Activated CD4-positive, alpha-beta T cell treated with anti-CD3 and anti-CD28 coated beads, Interleukin-10, Interleukin-2, amounts not matched to agents 100 ng/mL and 50 ng/mL, durations not matched to agents 16 hours and 8 hours (primary cell): ENCODE measurements around the gene PRKCZ.

ENCODE experiments used
- DNase-seq: peaks from one replicate; pipeline ENCODE4 v3.0.0-alpha.2; 2020

The PRKCZ gene

GRCh38 chr1:2070016-2070415 lies 19.8 kb downstream of the PRKCZ start:
- DNase-seq: no peak

DNA sequence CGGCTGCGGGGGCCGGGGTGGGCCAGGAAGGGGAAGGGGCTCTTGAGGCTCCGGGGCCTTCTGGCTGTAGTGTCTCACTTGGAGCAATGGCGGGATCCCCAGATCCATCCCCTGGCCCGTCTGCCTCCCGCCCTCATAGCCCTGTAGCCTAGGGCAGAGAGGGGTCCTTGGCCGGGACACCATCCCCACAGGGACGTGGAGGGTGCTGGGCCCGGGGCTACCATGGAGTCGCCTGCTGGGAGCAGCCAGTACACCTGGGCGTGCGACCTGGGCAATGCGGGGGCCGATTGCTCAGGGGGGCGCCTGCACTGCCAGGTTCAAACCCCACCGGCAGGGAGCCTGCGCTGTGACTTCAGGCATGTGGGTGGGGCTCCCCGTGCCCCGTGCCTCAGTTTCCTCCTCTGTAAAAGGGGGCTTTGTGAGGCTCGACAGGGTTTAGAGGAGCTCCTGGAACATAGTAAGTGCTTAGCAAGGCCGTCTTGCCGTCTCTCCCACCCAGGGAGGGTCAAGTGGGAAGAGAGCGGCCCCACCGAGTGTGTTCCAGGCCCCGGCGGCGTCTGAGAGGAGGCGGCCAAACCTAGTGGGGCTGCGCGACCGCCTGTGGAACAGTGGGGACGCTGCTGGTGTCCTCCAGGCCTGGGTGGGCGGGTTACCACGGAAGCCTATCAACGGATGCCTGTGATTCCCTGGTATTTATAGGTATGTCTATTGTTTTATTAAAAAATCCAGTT lies 20.8 kb downstream of the PRKCZ start:
- DNase-seq: no peak

GRCh38 chr1:2072109-2072806 lies 22.0 kb downstream of the PRKCZ start:
- no peak for DNase-seq

- no peak for DNase-seq
Observed at GRCh38 chr1:2072891-2073290, 22.7 kb downstream of the PRKCZ start.

DNA sequence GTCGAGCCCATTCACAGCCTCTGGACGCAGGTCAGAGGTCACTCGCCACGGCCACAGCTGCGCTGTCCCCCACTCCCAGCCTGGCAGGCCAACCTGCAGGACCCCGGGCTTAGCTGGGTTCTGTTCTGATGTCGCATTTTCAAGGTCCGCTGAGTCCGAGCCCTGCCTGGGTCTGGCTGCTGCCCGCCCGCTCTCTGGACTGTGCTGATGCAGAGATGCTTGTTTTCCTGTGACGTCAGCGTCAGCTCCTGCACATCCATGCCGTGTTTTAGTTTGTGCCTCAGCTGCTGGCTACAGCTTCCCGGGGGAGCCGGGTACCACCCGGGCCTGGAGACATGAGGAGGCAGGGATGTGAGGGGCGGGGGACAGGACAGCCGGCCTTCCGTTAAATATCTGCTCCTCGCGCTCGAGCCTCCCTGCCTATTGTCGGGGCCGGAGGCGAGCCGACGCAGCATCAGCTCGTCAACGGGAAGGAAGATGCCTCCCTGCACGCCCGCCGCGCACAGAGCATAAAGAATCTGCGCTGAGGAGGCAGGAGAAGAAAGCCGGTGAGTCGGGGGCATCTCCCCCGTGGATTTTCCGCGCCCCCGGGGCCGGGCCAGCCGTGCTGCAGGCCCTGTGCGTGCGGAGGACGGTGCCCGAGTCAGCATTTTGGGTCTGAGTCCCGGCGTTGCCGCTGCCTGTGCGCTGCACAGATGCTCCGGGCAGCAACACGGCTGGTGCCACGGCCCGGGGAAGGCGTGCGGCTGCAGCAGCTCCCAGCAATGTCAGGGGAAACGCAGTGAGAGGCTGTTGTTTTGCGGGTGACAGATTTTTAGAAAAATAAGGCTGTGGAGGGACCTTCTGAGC lies 23.4 kb downstream of the PRKCZ start:
- DNase-seq: no peak

DNA sequence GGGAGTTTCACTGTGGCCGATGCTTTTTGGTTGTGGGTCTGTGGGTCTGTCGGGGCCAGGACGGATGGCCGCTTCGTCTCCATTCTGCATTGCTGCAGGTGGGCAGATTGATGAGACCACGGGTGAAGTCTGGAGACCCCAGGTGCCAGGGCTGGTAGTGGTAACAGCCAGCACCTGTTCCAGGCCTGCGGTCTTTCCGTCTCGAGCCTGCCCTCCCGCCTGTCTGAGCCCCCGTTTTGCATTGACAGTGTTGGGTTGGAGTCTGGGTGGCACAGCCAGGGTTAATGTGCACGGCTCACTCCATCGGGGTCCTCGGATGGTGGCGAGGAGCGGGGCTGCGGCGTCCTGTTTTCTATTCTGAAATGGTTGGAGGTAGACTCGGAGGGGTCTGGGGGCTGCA lies 24.2 kb downstream of the PRKCZ start:
- no peak for DNase-seq

DNA sequence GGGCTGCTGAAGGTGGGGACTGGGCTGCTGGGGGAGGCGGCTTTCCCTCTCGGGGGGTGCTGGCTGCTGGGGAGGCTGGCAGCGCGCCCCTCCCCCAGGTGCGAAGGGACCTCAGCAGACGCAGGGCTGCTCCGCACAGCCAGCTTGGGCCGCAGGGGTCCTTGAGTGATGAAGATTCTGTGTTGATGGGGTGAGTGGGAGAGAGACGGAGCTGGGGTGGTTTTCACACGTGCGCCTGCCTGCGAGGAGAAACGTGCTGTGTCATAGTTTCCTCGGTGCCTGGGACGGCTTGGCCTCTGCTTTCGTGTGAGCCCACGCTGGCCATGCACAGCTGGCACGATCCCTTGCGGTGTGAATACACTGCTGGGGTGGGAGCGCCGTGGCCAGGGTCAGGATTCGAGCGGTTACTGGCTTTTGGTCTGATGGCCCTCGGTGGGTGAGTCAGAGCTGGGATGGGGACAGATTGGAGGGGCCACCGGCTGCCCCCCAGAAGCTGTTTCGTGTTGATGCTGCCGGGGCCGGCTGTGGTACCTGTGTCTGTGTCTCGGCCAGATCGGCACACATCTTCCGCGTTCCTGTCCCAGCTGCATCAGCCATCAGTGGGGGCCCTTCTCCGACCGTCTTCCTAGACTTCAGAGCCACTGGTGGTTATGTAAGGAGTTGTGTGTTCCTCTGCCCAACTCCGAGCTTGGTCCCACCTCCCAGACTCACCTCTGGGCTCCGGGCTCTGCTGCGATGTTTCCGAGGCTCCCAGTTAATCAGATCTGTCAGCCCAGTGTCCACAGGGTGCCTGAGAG lies 24.9 kb downstream of the PRKCZ start:
- no peak for DNase-seq

DNA sequence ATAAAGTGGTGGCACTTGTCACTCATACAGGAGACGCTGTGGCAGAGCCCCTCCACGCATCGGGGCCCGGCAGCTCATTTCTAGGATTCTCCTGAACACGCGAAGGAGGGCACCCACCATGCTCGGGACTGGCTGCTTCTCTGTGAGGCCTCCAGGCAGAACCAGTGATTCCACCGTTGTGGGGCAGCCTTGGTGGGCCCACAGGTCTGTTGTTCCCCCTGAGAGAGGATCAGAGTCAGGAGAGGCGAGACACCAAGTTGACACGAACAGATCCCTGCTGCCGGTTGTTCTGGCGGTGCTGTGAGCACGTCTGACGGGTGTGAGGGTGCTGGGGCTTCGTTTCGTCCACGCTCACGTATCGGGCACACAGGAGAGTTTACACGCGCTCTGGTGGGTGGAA lies 26.6 kb downstream of the PRKCZ start:
- no peak for DNase-seq

GRCh38 chr1:2078170-2078569 lies 28.0 kb downstream of the PRKCZ start:
- no peak for DNase-seq

- DNase-seq: no peak
Observed at GRCh38 chr1:2079396-2080085, 29.3 kb downstream of the PRKCZ start.

DNA sequence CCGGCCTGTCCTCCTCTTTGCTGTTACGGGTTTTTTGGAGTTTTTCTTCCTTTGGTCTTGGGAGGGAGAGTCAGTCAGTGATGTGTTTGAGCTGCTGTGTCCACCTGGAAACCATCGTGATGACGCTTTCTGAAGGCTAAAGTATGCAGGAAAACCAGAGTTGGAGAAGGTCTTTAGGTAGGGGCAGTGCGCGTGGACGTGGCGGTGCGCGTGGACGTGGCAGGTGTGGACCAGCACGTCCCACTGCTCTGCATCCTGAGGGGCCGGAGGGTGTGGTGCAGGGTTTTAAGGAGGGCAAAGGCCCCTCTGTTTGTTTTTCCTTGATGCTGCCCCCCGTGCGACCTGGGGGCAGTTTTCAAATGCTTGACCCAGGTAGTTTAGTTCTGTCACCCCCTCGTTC lies 29.9 kb downstream of the PRKCZ start:
- no peak for DNase-seq

DNA sequence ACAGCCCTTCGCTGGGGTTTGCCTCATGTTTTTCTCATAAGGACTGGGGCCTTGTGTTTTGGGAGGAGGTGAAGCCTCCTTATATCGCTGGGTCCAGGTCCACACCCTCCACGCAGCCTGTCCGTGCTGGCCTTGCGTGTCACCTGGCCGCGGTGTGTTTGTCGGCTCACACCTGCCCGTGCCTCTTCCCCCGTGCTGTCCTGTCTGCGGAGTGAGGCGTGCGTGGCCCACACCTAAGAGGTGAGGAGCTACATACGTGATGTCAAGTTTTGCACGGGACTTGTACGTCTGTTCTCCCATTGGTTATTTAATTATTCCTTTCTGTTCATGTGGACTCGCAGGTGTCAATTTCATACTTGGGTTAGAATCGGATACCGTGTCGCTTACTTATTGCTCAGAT lies 30.7 kb downstream of the PRKCZ start:
- no peak for DNase-seq

DNA sequence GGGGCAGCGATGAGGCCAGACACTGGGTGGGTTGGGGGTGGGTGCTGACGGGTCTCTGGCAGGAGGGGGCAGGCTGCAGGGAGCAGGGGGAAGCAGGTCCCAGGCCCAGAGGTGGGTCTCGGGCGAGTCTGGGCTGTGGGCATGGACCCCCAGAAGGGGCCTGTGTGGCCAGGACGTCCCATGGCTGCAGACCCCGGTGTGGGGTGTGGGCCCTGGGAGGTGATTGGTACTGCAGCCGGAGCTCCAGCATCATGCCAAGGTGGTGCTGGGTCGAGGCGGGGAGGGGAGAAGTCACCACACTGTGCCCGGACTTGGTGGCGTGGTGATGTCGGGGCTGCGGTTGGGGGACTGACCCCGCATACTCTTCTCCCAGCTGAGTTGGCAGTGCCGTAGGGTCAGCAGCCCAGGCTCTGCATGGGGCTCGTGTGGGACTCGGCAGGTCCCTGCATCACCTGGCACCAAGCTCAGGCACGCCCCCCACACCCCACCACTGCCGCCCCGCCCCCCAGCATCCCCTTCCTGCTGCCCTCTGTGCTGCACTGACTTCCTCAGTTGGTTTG lies 31.2 kb downstream of the PRKCZ start:
- DNase-seq: no peak

GRCh38 chr1:2082064-2082463 lies 31.9 kb downstream of the PRKCZ start:
- no peak for DNase-seq

DNA sequence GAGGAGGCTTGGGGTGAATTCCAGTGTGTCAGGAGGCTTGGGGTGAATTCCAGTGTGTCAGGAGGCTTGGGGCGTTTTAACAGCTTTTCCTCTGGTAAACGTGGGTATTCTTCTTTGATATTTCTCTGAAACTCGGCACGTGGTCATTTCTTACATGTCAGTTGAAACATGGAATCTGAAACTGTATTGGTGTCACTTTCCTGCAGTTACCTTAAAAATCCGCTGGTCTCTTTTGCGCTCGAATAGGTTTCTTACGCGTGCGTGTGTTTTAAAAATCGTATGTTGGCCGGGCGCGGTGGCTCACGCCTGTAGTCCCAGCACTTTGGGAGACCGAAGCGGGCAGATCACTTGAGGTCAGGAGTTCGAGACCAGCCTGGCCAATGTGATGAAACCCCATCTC lies 33.5 kb downstream of the PRKCZ start:
- DNase-seq: no peak

DNA sequence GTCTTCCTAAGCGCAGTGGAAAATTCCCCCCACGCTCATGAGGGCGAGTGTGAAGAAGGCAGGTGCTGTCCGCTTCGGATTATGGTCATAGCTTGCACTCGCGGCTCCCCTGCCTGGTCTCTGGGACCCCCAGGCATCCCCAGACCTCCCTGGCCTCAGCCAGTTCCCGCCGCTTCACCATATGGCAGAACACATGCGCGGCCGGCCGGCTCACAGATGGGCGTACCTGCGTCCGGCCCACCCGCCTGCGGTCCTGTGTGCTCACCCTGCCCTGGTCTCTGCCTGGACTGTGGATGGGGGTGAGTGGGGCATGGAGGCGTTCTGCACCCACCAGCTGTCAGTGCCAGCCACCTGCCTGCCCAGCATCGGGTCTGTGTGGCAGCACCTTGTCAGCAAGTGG lies 34.1 kb downstream of the PRKCZ start:
- DNase-seq: no peak

DNA sequence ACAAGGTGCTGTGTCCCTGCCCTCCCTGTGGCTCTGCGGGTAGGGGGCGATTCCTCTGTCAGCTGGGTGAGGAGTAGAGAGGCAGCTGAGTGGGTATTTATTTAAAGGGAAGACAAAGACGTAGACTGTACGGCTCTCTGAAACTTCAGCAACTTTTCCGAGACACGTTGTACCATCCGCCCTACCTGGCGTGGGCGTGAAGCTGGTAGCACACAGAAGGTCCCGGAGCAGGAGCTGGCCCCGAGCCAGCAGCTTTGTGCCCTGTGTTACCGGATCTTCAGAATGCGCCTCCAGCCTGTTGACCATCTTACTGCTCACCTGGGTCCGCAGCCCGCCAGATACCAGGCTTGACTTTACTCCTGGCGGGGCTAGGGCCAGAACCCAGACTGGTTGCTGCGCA lies 34.9 kb downstream of the PRKCZ start:
- DNase-seq: no peak

DNA sequence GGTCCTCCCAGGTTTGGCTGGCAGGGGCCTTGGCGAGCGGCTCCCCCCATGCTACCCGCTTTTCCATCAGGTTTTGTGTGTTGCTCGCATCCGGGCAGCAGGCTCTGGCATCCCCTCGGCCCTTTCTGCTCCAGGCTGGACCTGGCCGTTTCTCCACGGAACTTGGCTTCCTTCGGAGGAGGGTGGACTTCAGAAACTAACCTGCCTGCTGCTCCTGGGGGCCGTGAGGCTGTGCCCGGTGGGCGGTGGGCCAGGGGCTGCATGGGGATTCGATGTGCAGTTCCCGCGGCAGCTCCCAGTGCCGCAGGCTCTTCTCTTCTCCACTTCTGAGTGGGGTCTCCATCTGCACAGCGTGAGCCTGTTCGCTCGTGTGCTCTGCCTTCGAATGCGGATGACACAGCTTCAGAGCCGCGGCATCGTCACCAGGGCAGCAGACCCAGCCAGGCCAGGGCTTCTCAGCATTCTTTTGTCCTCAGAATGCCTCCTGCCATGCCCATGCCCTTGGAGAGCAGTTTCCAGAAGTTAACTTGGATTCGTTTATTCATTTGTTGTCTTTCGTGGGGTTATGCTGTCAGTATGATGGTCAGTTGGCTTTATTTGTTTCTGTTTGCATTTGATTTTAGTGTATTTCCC lies 36.4 kb downstream of the PRKCZ start:
- no peak for DNase-seq

DNA sequence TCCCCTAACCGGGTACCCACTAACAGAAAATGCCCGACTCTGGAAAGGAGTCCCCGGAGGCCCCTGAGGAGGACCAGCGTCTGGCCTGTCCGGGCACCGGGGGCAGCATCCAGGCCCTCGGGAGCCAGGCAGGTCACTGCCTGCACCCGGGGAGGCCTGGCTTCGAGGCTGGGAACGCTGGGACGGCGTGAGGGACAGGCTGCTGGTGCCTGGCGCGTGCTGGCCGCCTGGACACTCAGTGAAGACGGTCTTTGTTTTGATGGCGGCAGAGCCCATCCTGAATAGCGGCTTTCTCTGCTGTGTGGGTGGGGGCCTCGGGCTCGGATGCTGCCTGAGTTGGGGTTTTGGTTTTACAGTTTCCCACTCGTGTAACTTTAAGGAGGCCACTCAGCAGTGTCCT lies 37.6 kb downstream of the PRKCZ start:
- no peak for DNase-seq

GRCh38 chr1:2088458-2088857 lies 38.2 kb downstream of the PRKCZ start:
- no peak for DNase-seq

DNA sequence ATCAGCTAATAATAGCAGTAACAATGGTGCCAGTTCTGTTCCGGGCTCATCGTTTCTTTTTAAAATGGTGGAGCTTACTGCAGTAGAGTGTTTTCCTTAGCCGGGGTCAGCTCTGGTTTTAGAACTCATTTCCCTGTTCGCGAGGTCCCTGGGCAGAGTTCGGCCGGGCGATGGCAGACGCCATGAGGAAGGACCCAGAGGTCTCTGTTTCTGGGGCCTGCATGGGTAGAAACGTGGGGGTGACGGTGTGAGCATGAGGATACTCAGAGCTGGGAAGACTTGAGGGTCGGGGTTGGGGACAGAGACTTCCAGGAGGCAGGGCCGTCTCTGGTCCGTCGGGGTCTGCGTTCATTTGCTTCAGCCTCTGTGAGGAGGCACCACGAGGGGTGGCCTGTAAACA lies 38.8 kb downstream of the PRKCZ start:
- no peak for DNase-seq
